NCI-H2196 treated with DMSO at 0.1 percent for 48 hours (cell line): Measurements from ENCODE around the gene GYPA.
"Not testable (repeated sequence)": the region's sequence is repeated elsewhere in the genome, so short reads cannot be mapped to it uniquely, and the experiment has no call there.

ENCODE experiments used
- DNase-seq: peaks from one replicate; lab custom pipeline; 2025; ENCODE audit not compliant: unreplicated experiment; lab: John Stamatoyannopoulos, UW

GYPA gene

DNA sequence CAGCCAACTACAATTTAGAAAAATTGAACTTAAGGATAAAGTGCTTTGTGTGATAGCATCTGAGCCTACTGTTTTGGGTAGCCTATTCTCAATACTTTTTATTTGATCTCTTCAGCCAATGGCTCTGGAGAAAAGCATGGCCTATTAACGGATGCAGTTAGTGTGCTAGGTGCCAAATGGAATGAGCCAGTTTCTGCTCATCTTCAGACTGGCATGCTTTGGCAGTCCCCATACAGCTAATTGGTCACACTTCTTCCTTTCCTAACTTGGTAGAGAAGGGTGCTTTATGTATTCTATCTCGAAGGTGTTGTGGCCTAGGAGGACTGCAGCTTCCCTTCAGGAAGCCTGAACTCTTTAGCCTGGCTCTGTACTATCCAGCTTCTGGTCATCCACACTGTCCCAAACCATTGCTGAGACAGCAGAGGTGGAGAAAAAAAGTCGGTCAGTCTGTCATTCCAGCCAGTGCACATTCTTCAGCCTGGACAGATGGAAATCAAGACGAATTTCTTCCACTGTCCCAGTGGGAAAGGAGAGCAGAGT is 11.1 kb downstream of the GYPA start:
- not testable (repeated sequence) for DNase-seq

- DNase-seq, result not testable (repeated sequence)
Measured at GRCh38 chr4:144128709-144129320, 11.7 kb downstream of the GYPA start.

GRCh38 chr4:144125109-144125508 is 15.4 kb downstream of the GYPA start:
- not testable (repeated sequence) for DNase-seq

DNA sequence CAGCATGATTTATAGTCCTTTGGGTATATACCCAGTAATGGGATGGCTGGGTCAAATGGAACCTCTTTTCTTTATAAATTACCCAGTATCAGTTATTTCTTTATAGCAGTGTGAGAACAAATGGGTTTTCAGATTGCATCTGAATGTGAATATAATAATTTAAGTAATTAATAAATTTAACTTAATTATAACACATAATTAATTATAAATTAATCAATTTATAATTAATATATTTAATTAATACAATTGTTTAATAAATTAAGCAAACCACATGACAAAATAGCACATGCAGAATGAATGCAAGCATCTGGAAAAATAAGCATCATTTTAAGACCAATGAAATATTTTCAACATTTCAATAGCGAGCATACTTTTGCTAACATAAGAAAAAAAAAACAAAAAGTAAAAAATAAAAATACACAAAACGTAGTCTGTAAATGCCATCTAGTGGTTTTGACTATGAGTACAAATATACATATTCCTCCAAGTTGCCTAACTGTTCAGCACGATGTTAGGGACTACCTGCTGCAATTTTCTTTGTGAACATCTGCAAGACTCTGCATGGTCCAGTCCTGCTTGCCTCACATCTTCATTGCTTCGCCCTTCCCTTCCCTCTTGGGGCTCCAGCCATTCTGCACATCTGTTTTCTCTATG is 16.4 kb downstream of the GYPA start:
- not testable (repeated sequence) for DNase-seq

GRCh38 chr4:144123269-144123668 is 17.2 kb downstream of the GYPA start:
- not testable (repeated sequence) for DNase-seq

GRCh38 chr4:144119752-144120151 is 20.8 kb downstream of the GYPA start:
- not testable (repeated sequence) for DNase-seq

DNA sequence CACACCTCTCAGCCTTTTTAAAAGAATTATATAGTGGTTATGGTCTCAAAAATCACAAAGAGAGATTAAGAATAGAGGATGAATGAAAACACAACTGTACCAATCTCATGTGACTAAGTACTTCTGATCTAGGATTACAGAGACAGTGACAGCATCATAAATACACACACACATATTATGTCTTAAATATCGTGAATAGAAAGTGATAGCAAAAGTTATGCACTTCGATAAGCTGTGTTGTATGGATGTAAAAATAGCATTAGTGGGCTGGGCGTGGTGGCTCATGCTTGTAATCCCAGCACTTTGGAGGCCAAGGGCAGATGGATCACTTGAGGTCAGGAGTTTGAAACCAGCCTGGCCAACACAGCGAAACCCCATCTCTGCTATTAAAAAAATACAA is 25.0 kb downstream of the GYPA start:
- DNase-seq, result no peak

- DNase-seq, result no peak
Measured at GRCh38 chr4:144113546-144113945, 27.0 kb downstream of the GYPA start.

- no peak for DNase-seq
Measured at GRCh38 chr4:144104509-144105130, 35.9 kb downstream of the GYPA start.

DNA sequence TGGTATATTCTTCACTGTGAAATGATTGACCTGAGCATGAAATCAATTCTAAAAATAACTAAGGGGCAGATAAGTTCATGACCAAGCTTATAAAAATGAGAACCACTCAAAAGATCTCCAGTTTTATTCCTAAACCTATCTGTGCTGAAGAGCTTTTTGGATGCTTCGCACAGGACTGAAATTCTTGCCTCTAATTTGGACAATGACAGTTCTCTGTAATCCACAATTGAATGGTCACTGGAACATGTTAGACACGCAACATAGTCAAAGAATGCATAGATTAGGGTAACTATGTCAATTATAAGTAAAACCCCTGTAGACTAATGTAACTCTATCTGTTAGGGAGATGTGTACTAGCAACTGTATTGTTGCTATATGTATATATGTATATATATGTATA is 42.7 kb downstream of the GYPA start:
- not testable (repeated sequence) for DNase-seq

DNA sequence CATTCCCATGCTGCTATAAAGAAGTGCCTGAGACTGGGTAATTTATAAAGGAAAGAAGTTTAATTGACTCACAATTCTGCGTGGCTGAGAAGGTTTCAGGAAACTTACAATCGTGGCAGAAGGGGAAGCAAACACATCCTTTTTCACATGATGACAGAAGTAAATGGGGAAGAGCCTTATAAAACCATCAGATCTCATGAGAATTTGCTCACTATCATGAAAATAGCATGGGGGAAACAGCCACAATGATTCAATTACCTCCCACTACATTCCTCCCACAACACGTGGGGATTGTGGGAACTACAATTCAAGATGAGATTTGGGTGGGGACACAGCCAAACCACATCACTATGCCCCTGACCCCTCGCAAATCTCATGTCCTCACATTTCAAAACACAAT is 46.5 kb downstream of the GYPA start:
- not testable (repeated sequence) for DNase-seq

- DNase-seq, result not testable (repeated sequence)
Measured at GRCh38 chr4:144091181-144091580, 49.3 kb downstream of the GYPA start.

- DNase-seq, result no peak
Measured at GRCh38 chr4:144090744-144091143, 49.8 kb downstream of the GYPA start.

DNA sequence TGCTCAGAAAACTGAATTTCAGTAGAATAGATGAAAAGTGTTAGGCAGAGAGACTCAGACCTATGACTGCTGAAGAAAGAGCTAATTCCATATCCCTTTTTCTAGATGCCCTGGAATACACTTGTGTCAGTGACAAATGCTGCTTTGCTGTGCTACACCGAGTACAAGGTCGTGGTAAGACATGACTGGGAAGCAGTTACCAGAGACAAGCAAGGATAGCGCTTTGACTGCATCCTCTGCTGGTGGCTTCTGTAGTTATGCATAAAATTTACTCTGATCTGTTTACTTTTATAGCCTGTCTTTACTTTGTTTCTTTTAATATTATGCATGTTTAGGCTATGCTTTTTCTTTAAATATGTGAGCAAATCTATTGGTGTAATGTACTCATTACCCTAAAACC is 58.5 kb downstream of the GYPA start:
- DNase-seq, result not testable (repeated sequence)

- DNase-seq, result not testable (repeated sequence)
Measured at GRCh38 chr4:144080135-144080534, 60.4 kb downstream of the GYPA start.

- not testable (repeated sequence) for DNase-seq
Measured at GRCh38 chr4:144078746-144079145, 61.8 kb downstream of the GYPA start.

DNA sequence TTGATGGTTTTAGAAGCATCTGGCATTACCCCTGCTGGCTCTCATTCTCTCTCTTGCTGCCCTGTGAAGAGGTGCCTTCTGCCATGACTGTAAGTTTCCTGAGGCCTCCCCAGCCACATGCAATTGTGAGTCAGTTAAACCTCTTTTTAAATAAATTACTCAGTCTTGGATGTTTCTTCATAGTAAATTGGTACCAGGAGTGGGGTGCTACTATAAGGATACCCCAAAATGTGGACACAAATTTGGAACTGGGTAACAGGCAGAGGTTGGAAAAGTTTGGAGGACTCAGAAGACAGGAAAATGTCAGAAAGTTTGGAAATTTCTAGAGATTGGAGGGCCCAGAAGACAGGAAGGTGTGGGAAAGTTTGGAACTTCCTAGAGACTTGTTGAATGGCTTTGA is 79.0 kb downstream of the GYPA start:
- not testable (repeated sequence) for DNase-seq

- DNase-seq, result not testable (repeated sequence)
Measured at GRCh38 chr4:144060234-144060859, 80.2 kb downstream of the GYPA start.
